ENCODE measurements around the gene SPRYD3. TPM values are rescaled to one million over a fixed set of nuclear protein-coding genes. Genes with fewer than 3 reads are reported as not detected.
"Not testable (repeated sequence)": the region's sequence is repeated elsewhere in the genome, so short reads cannot be mapped to it uniquely, and the experiment has no call there.

SPRYD3 gene
- total RNA-seq, 2 experiments from 2014 or later, result 20.1 to 20.2 TPM

- no peaks in the 10 kb centered on the region for H3K9me3 Mint-ChIP-seq
- peaks cover 22% of the 10 kb centered on the region for H3K4me1 Mint-ChIP-seq (ENCODE audit: low read depth)
- H3K4me3 Mint-ChIP-seq, result no peak overlapping the region
- peak overlapping the region; percentile 2 for H3K27ac Mint-ChIP-seq
- H3K36me3 Mint-ChIP-seq (ENCODE audit: low read depth), result peaks cover 22% of the 10 kb centered on the region
- CTCF ChIA-PET, result interaction anchor here (0.6 to 1.4 kb wide), 2 partner anchors 23 to 56 kb away, joined by 3 to 4 read pairs; no protein-coding TSS in a partner anchor
- DNase-seq, result no peak
- intact Hi-C loops (cut with micrococcal nuclease), result no loop called here
- H3K27me3 Mint-ChIP-seq (ENCODE audit: low read depth), result peaks cover 4% of the 10 kb centered on the region
These were observed 36.4 kb downstream of the SPRYD3 start for GRCh38 chr12:53042607-53043454.

DNA sequence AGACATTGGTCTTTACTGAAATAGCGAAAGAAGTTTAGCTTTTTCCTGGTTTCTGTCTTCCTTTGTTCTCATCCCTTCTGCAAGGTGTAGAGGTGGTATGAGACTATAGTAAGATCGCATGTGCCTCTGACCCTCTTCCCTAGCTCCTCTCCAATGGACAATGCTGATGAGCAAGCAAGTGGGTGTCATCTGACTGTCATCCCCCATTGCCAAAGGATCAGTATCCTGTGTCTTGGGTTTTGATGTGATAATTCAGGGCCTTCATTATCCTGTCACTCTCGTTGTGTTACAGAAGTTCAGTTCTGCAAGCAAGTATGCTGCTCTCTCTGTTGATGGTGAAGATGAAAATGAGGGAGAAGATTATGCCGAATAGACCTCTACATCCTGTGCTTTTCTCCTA, 39.3 kb downstream of the SPRYD3 start:
- intact Hi-C loops (cut with micrococcal nuclease), result loop anchor here (10.0 kb wide), 1 partner anchor 415 kb away; the partner anchor contains the start of gene PCBP2
- no peaks in the 10 kb centered on the region for H3K9me3 Mint-ChIP-seq
- H3K36me3 Mint-ChIP-seq (ENCODE audit: low read depth), result peaks cover 40% of the 10 kb centered on the region

GRCh38 chr12:53036802-53037201, 42.4 kb downstream of the SPRYD3 start:
- no peak for DNase-seq
- H3K9me3 Mint-ChIP-seq, result no peaks in the 10 kb centered on the region
- peaks cover 57% of the 10 kb centered on the region for H3K36me3 Mint-ChIP-seq (ENCODE audit: low read depth)
- intact Hi-C loops (cut with micrococcal nuclease), result loop anchor here (10.0 kb wide), 1 partner anchor 418 kb away; the partner anchor contains the start of gene PCBP2
- no peaks in the 10 kb centered on the region for H3K27me3 Mint-ChIP-seq (ENCODE audit: low read depth)
- CTCF ChIA-PET, result interaction anchor here (0.7 to 2.0 kb wide), 3 partner anchors 10 to 100 kb away, joined by 3 to 8 read pairs (median 4); no protein-coding TSS in a partner anchor
- H3K4me1 Mint-ChIP-seq (ENCODE audit: low read depth), result peaks cover 19% of the 10 kb centered on the region
- H3K4me3 Mint-ChIP-seq, result no peak overlapping the region
- H3K27ac Mint-ChIP-seq, result peak overlapping the region; percentile 46

More for the DNA sequence above, 39.3 kb downstream of the SPRYD3 start:
- peaks cover 15% of the 10 kb centered on the region for H3K4me1 Mint-ChIP-seq (ENCODE audit: low read depth)
- no peak for DNase-seq
- no peaks in the 10 kb centered on the region for H3K27me3 Mint-ChIP-seq (ENCODE audit: low read depth)
- CTCF ChIA-PET, result interaction anchor here (1.1 kb wide), 1 partner anchor 9 kb away, joined by 3 read pairs; no protein-coding TSS in a partner anchor
- H3K27ac Mint-ChIP-seq, result peak overlapping the region; percentile 66
- no peak overlapping the region for H3K4me3 Mint-ChIP-seq

- no peaks in the 10 kb centered on the region for H3K27me3 Mint-ChIP-seq (ENCODE audit: low read depth)
- peak overlapping the region; percentile 6 for H3K27ac Mint-ChIP-seq
- peaks cover 19% of the 10 kb centered on the region for H3K4me1 Mint-ChIP-seq (ENCODE audit: low read depth)
- no peak for DNase-seq
- CTCF ChIA-PET, result interaction anchor here (1.2 kb wide), 1 partner anchor 8 kb away, joined by 3 read pairs; no protein-coding TSS in a partner anchor
- H3K36me3 Mint-ChIP-seq (ENCODE audit: low read depth), result peaks cover 58% of the 10 kb centered on the region
- H3K4me3 Mint-ChIP-seq, result no peak overlapping the region
- H3K9me3 Mint-ChIP-seq, result no peaks in the 10 kb centered on the region
- intact Hi-C loops (cut with micrococcal nuclease), result loop anchor here (10.0 kb wide), 1 partner anchor 420 kb away; the partner anchor contains the start of gene PCBP2
These were observed 44.7 kb downstream of the SPRYD3 start for GRCh38 chr12:53034459-53034858.

DNA sequence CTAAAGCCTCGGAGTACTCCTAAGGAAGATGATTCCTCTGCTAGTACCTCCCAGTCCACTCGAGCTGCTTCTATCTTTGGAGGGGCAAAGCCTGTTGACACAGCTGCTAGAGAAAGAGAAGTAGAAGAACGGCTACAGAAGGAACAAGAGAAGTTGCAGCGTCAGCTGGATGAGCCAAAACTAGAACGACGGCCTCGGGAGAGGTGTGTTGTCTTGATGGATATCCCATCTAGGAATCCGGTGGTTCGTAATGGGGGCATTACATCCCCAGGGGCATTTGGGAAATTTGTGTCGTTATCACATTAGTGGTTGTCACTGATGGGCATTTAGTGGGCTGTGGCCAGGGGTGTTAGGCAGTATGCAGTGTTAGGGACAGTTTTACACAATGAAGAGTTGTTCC, 45.4 kb downstream of the SPRYD3 start:
- not testable (repeated sequence) for H3K27me3 Mint-ChIP-seq (ENCODE audit: low read depth); H3K9me3 Mint-ChIP-seq; DNase-seq; H3K27ac Mint-ChIP-seq; H3K4me3 Mint-ChIP-seq
- Mint-ChIP-seq H3K4me1 (ENCODE audit: low read depth) (peaks cover 16% of the 10 kb centered on the region), H3K36me3 (ENCODE audit: low read depth) (peaks cover 54% of the 10 kb centered on the region)
- intact Hi-C loops (cut with micrococcal nuclease), result loop anchor here (10.0 kb wide), 1 partner anchor 421 kb away; the partner anchor contains the start of gene PCBP2
- CTCF ChIA-PET, result interaction anchor here (0.7 to 1.2 kb wide), 2 partner anchors 17 to 25 kb away, joined by 3 to 4 read pairs; no protein-coding TSS in a partner anchor

DNA sequence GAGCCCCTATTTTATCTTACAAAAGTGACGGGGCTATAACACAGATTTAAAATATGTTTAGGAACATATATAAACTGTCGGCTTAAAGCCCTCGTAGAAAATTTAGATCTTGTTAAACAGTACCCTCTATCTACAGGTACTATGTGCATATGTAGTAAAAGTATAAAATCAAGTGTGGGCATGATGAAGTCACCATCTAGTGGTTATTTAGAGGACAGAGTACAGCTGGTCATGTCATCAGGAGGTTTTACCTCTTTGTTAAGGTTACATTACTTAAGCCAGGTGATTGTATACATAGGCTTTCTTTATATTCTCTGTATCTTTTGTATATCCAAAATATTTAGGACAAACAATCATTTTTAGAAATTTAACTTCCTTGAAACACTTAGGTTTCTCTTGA, 47.6 kb downstream of the SPRYD3 start:
- Mint-ChIP-seq H3K27ac (no peak overlapping the region), H3K9me3 (no peaks in the 10 kb centered on the region), H3K4me3 (no peak overlapping the region), H3K4me1 (ENCODE audit: low read depth) (peaks cover 3% of the 10 kb centered on the region), H3K36me3 (ENCODE audit: low read depth) (peaks cover 53% of the 10 kb centered on the region), H3K27me3 (ENCODE audit: low read depth) (no peaks in the 10 kb centered on the region)
- DNase-seq, result no peak
- intact Hi-C loops (cut with micrococcal nuclease), result loop anchor here (10.0 kb wide), 1 partner anchor 423 kb away; the partner anchor contains the start of gene PCBP2
- CTCF ChIA-PET, result interaction anchor here (0.5 to 0.6 kb wide), 2 partner anchors 18 to 126 kb away, joined by 3 read pairs; no protein-coding TSS in a partner anchor

DNA sequence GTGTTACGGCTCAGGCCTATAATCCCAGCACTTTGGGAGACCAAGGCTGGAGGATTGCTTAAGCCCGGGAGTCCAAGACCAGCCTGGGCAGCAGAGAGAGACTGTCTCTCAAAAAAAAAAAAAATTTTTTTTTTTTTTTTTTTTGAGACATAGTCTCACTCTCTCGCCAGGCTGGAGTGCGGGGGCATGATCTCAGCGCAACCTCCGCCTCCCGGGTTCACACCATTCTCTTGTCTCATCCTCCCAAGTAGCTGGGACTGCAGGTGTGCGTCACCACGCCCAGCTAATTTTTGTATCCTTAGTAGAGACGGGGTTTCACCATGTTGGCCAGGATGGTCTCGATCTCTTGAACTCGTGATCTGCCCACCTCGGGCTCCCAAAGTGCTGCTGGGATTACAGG, 52.2 kb downstream of the SPRYD3 start:
- intact Hi-C loops (cut with micrococcal nuclease); DNase-seq; H3K9me3 Mint-ChIP-seq; H3K27me3 Mint-ChIP-seq (ENCODE audit: low read depth); H3K27ac Mint-ChIP-seq; H3K4me3 Mint-ChIP-seq; H3K4me1 Mint-ChIP-seq (ENCODE audit: low read depth): not testable (repeated sequence)
- peaks cover 46% of the 10 kb centered on the region for H3K36me3 Mint-ChIP-seq (ENCODE audit: low read depth)
- CTCF ChIA-PET, result interaction anchor here (0.7 to 1.7 kb wide), 7 partner anchors 8 to 451 kb away, joined by 3 to 6 read pairs (median 3); no protein-coding TSS in a partner anchor

GRCh38 chr12:53025250-53025649, 53.9 kb downstream of the SPRYD3 start:
- H3K27ac Mint-ChIP-seq, result no peak overlapping the region
- H3K4me3 Mint-ChIP-seq, result no peak overlapping the region
- H3K27me3 Mint-ChIP-seq (ENCODE audit: low read depth), result no peaks in the 10 kb centered on the region
- H3K36me3 Mint-ChIP-seq (ENCODE audit: low read depth), result peaks cover 38% of the 10 kb centered on the region
- no peaks in the 10 kb centered on the region for H3K4me1 Mint-ChIP-seq (ENCODE audit: low read depth)
- intact Hi-C loops (cut with micrococcal nuclease), result no loop called here
- no peak for DNase-seq
- H3K9me3 Mint-ChIP-seq, result no peaks in the 10 kb centered on the region
- CTCF ChIA-PET, result interaction anchor here (1.1 kb wide), 1 partner anchor 17 kb away, joined by 4 read pairs; no protein-coding TSS in a partner anchor

DNA sequence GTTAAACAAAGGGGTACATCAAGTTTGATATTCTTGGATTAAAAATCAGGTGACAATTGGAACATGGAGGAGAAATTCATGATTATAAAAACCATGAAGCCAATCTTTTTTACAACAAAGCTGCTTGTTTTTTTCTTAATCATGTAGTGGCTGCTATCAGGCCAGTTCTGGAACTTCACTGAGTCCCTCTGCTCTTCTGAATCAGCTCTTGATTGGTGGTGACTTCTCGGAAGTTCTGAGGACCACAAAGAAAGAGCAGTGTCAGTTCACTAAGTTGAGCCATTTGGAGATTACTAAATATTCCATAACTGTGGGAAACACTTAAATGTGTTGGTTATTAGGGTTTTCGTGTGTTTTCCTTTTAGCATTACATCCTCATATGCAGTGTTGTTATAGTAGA, 64.5 kb downstream of the SPRYD3 start:
- Mint-ChIP-seq H3K27me3 (ENCODE audit: low read depth) (no peaks in the 10 kb centered on the region), H3K4me1 (ENCODE audit: low read depth) (peaks cover 45% of the 10 kb centered on the region), H3K4me3 (no peak overlapping the region), H3K9me3 (no peaks in the 10 kb centered on the region), H3K36me3 (ENCODE audit: low read depth) (peaks cover 53% of the 10 kb centered on the region), H3K27ac (peak overlapping the region; percentile 73)
- DNase-seq, result no peak
- CTCF ChIA-PET, result interaction anchor here (1.0 kb wide), 1 partner anchor 9 kb away, joined by 3 read pairs; the partner anchor contains the start of gene EIF4B
- intact Hi-C loops (cut with micrococcal nuclease), result no loop called here

Small RNAs within 50 kb of the gene (microRNA-seq; reads per million reads assigned to microRNA genes)
- gene MIR6757 (ENCODE audit: borderline microRNAs expressed, borderline replicate concordance), result not detected

Other genes with a start within 250 kb of the SPRYD3 start
- gene KRT79, start 245.1 kb downstream of the SPRYD3 start, total RNA-seq, result not detected
- gene KRT78, start 230.4 kb downstream of the SPRYD3 start, total RNA-seq, result not detected
- gene KRT8, start 174.3 kb downstream of the SPRYD3 start, total RNA-seq, result under 1 TPM; 0.24 to 0.40 TPM
- 1 to 10 TPM; 7.5 to 7.9 TPM for gene KRT18, start 130.3 kb downstream of the SPRYD3 start, total RNA-seq
- gene EIF4B, start 72.9 kb downstream of the SPRYD3 start, total RNA-seq, result 100 to 1,000 TPM; 813 to 821 TPM
- gene TNS2, start 29.3 kb downstream of the SPRYD3 start, total RNA-seq, result under 1 TPM; 0.37 to 0.67 TPM
- gene IGFBP6, start 18.3 kb upstream of the SPRYD3 start, total RNA-seq, result 1 to 10 TPM; 3.7 to 6.4 TPM
- gene SOAT2, start 24.1 kb upstream of the SPRYD3 start, total RNA-seq, result under 1 TPM; 0.74 to 0.81 TPM
- gene ZNF740, start 101.3 kb upstream of the SPRYD3 start, total RNA-seq, result 10 to 100 TPM; 40.4 to 42.0 TPM
- gene CSAD, start 101.5 kb upstream of the SPRYD3 start, total RNA-seq, result 10 to 100 TPM; 31.5 to 32.3 TPM
- 10 to 100 TPM; 32.3 to 32.5 TPM for gene ITGB7, start 127.9 kb upstream of the SPRYD3 start, total RNA-seq
- gene RARG, start 152.8 kb upstream of the SPRYD3 start, total RNA-seq, result 1 to 10 TPM; 4.0 to 4.6 TPM
- 10 to 100 TPM; 53.3 to 54.2 TPM for gene ESPL1, start 188.9 kb upstream of the SPRYD3 start, total RNA-seq
- 100 to 1,000 TPM; 376 to 383 TPM for gene PFDN5, start 216.2 kb upstream of the SPRYD3 start, total RNA-seq
- 10 to 100 TPM; 59.6 to 68.4 TPM for gene MYG1, start 220.3 kb upstream of the SPRYD3 start, total RNA-seq
- 10 to 100 TPM; 81.0 to 83.4 TPM for gene AAAS, start 242.2 kb upstream of the SPRYD3 start, total RNA-seq